Pons (tissue), 1 donor: Measurements from ENCODE around the gene NUDT4.
"Not testable (repeated sequence)": the region's sequence is repeated elsewhere in the genome, so short reads cannot be mapped to it uniquely, and the experiment has no call there.

Source experiments
- DNase-seq: peaks from one replicate; pipeline ENCODE4 v3.0.0-alpha.2; 2016; ENCODE audit warnings: low spot score

The NUDT4 gene

DNA sequence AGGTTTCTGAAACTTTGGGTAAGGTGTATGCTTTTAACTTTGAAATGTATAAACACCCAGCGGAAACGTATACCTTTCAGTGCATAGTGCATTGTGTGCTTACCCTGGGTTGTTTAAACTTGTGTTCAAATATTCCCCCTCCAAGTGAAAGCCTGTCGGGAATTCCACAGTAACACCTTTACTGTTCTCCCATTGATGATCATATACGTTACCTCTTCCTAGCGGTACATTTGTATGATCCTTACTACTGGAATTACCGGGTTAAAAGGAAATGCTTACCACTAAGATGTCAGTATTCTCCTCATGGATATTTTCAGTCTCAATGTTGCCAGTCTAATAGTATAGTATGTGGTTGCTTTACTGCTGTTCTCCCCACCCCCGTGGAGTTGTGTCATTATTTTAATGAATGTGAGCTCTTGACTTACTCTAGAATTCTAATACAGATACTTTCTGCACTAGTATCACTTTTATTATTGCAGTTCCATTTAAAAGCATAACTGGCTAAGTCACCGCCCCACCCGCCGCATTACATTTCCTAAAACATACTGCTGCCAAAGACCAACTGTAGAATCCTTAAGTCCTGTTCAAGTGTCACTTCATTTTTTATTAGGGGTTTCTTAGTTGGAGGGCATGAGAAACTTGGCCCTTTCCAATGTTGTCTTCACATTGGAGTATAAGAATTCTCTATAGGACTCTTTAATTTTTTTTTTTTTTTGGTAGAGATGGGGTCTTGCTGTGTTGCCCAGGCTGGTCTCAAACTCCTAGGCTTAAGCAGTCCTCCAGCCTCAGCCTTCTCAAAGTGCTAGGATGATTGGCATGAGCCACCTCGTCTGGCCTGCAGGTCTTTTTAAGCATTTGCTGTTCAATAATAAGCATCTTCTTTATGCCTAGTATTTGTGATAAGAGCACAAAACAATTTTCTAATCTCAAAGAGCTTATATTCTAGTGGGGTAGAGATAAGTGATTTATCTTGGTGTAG, 24.9 kb downstream of the NUDT4 start:
- DNase-seq = no peak

DNA sequence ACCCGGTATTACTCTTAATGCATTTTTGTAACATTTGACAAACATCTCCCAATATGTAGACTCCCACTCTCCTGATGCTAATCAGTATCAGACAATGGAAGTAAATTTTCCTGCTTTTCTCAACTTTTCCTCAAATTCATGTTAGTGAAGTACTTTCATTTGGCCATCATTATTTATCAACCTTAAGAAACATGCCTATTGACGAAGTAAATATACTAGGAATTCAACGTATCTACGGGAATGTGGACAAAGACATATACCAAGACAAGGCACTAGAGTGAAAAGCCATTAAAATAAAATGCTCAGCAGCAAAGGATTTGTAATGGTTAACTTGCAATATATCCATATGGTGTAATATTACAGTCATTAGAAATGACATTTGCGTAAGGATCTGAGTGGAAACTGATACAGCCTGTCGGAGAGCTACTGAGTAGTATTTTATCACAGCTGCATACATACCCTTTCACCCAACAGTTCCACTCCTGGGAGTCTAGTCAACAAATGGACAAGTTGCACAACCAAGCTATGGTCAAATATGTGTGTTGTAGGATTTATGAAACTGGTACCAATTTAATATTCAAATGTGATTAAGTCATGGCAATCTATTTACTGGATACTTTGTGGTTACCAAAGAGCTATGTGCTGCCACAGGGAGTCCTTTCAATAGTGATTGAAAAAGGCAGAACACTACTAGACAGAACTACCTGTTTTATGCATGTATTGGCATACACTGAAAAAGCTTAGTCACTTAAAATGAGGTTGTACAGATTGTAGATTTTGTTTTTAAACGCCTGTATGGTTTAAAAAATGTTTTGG, 26.5 kb downstream of the NUDT4 start:
- no peak for DNase-seq

DNA sequence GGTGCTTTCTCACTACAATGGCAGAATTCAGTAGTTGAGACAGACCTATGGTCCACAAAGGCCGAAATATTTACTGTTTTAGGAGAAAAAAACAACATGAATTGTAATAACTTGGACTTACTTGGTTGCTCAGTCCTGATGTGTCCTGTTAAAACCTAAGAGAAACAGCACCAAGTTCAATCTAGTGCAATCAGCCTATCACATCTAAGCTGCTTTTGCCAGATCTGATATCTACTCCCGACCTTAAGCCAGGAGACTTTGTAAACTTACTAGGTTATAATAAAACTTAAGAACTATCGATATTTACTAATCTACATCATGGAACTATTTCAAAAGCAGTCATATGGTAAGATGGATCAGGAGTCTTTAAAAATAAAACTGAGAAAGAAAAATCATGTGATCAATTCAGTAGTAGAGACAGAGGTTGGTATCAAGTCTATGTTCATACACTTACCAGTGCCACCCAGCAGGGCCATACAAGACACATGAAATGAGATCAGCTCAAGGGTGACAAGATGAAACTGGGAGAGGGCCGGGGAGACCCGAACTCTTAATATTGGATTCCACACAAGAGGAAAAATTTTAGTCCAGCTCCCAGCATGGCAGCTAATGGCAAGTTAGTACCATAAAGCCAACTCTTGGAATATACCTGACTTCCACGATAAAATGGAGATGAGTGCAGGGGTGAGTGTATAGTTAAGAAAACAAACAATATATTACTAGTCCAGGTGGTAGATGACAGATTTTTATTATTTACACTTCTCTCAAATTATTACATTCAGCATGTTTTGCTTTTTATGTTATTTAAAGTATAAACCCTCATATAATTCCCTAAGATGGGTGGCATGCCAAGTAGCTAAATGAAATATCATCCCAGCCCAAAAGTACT, 27.5 kb downstream of the NUDT4 start:
- DNase-seq = no peak

DNA sequence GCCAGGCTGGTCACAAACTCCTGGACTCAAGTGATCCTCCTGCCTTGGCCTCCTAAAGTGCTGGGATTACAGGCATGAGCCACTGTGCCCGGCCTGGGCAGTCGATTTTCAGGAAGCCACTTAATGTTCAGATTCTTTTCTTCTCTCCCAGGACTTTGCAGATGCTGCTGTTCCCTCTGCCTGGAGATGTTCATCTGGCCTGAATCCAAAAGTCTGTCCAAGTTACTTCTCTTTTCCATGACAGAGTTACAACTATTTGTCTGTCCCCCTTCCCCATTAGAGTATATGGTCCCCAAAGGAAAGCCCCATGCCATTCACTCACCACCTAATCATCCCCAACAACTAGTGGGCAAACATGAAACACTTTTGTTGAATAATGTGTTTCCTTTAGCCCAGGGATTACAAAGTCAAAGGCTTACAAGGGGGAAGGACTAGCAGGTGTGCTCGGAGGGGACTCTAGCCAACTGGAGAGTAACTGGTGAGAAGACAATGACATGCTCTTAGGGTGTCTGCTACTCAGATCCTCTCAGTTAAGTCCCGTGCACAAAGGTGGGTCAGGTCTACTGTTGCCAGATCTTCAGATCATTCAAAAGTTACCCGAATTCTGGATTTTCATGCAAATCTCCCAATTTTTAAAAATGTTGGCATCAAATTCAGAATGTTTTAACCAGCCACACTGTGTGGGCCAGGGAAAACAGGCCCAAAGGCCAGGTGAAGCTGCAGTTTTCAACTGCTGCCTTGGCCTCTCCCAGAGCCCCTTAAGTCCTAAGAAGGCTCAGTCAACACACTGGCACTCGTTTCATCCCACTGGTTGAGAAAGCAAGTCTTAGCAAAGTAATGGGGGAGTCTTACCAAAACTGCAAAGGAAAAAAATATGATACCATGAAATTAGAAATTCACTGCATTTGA, 29.6 kb downstream of the NUDT4 start:
- DNase-seq = no peak

DNA sequence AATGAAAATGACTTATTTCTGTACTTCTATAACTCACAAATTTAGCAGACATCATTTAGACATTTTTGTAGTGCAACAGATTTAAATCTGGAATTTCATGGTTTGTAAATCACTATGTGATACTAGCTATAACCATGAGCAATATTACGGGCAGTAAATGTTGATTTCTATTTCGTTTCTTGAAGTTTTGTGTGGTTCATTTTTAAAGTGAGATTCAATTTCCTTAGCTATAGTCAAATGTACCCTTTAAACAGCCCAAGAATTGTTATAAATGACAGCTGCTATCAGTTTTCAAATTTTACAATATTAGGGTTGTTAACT, 30.2 kb downstream of the NUDT4 start:
- DNase-seq = no peak

DNA sequence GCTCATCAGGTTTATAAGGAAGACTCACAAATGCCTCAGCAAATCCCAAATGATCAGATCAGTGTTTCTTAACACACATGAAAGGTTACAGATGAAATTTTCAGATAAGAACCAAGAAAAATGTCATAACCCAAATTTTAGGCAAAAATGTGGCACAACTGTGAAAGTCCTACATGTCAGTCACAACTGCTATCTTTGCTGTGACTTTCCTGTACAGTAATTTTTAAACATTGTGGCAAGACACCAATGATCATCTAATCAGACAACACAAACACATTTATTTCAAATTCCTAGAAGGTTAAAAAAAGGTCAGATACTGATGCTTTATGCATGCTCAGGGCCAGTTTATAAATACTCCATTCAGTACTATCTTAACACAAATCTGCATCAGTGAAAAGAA, 31.1 kb downstream of the NUDT4 start:
- no peak for DNase-seq

DNA sequence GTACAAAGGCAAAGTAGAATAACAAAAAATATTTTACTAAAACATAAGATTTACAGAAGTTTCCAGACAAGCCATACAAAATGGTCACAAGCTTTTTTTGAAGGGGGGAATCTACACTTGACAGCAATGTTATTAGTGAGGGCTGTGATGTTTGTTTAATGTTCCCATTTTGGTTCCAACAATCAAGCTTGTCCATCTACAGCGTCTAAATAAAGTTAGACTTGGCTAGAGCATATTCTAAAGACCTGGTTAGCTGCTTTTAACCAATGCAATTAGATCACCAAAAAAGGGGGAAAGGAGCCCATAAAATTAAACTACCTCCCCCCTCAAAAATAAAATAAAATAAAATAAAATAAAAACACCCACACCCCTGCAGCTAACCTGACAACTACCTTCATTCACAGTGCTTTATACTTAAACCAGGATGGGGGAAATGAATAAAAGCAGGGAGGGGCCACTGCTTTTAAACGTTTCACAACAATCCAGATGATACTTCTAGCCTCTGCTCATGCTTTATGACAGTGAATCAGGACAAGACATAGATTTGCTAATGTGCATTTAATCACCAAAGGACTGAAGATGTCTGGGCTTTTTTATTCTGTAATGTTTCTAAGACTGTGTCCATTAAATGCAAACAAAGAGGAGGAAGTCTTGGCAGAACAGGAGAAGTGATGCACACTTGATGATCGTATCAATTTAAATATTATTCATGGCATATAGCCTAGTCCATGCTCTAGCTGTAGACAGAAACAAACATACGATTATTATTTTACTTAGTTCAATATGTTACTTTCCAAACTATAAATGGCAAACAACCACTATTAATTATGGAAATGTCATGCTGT, 31.8 kb downstream of the NUDT4 start:
- DNase-seq = not testable (repeated sequence)

DNA sequence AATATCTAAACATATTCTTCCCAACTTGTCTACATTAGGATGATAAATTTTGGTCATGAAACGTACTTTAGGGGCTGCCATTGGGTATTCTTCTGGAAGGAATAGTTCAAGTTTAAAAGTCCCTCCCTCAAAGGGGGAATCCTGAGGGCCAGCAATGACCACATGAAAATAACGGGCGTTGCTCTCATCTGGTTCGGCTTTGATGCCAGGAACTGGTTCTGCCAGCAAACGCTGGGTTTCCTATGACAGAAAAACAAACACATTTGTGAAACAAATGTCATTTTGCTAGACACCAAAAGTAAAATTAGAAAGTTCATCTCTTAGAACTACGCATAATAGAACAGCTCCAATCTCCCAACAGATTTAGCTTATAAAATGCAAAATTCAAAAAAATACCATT, 33.3 kb downstream of the NUDT4 start:
- DNase-seq = not testable (repeated sequence)

DNA sequence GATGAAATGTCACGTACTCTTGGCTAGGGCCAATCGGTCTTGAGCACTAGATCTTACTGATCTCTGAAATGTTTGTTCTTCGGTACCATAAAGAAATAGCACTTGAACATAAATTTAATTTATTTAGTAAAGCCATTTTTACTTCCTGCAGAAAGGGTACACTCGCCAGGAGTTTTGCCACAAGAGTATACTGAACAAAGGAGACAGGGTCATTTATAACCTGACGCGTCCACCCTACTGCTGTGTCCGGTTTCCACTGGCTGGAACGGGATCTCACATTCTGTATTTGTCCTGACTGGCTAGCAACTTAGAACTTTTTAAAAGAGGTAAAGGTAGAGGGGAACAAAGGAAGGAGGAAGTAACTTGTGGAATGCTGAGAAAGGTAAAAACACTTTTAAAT, 34.7 kb downstream of the NUDT4 start:
- not testable (repeated sequence) for DNase-seq

DNA sequence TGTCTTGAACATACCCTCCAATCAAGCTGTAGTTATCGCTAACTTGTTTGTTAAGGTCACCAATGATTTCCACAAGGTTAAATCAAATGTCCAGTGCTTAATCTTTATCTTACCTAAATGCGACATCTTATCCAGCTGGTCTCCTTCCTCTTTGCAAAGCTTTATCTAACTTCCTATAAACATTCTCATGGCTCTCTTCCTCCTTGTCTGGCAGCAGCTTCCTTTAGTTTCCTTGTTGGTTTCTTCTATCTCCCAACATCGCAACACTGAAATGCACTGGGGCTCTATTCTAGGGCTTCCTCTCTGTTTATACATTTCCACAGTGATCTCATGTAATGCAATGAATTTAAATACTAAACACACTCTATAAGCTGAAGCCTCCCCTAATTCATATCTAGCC, 35.3 kb downstream of the NUDT4 start:
- DNase-seq = peak; percentile 51

DNA sequence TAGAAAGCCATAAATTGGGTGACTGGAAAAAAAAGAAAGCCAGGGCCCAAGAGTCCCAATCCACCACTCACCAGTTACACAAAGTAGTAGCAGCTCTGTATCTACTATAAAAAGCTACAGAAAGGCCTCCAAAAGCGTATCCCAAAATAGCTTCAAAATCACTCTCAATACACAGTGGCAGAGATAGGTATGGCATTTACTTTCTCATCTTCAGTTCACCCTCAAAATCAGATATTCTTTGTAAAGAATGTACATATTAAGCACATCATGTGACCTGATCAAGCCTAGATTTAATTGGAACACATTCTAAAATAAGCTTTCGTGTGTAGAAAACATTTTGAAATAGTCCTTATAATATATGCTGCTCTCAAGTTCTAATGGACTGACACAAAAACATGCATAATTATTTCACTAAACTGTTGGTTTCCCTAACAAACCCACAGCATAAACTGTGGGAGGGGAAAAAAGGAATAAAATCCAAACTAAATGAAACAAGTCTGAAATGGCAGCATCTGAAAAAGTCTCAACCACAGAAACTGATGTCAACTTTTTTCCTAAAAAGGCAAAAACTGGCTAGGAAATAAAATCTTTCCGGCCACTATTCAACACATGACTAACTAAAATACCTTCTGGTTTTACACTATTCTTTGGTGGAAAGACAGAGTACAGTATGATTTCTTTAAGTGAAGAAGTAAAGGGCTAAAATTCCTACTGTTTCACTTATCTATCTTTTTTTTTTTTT, 38.2 kb downstream of the NUDT4 start:
- DNase-seq = no peak

DNA sequence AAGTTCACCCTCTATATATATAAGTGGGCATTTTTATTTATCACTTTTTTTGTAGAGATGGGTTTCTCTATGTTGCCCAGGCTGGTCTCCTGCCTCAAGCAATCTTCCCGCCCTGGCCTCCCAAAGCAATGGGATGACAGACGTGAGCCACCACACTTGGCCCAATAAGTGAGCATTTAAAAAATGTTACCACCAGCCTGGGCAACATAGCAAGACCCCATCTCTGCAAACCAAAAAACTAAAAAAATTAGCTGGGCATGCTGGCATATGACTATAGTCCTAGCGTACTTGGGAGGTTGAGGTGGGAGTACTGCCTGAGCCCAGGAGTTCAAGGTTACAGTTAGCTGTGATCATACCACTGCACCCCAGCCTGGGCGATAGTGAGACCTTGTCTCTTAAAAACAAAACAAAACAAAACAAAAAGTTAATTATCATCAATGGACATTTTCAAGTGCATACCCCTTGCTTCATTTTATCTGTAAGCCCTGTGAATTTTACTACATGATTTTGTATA, 40.3 kb downstream of the NUDT4 start:
- DNase-seq = no peak

DNA sequence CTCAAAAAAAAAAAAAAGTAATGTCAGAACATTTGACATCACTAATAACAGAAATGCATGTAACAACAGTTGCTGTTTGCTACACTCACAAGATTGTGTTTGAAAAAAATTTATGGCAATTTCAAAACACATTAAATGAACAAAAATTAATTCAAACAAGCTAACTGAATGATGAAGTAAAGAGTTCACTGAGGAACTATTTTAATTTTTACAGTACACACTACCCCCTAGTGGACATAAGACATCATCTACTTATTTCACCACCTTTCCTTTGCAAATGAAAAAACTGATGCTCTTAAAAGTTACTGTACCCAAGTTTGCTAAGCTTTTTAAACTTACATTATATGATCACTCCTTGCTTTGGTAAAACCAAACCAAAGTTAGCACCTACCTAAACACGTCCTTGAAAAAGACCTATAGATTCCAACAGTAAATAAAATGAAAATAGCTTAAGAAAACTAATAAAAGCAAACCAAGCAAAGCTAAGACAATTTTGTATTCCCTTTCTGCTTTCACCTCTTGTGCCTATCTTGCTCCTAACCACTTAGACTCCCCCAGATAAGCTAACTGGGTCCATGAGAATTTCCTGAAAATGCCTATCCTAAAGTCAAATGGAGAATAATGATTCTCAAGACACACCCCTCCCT, 41.8 kb downstream of the NUDT4 start:
- DNase-seq = peak; percentile 73

DNA sequence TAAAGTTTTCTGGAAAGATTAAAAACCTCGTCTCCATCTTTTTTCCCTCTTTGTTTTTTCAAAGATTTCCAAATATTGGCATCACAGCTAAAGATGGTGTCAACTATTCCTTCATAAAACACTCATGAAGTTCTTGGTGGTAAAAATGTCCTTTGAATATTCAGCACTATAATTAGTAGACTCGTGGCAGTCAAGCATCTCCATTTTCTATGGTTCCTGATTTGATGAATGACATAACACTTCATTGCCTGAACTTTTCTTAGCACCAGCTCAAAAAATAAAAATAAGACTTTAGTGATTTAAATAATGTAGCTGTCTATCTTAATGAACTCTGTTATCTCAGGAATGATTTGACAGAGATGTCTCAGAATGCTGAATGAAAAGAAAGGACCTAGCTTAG, 44.3 kb downstream of the NUDT4 start:
- no peak for DNase-seq

DNA sequence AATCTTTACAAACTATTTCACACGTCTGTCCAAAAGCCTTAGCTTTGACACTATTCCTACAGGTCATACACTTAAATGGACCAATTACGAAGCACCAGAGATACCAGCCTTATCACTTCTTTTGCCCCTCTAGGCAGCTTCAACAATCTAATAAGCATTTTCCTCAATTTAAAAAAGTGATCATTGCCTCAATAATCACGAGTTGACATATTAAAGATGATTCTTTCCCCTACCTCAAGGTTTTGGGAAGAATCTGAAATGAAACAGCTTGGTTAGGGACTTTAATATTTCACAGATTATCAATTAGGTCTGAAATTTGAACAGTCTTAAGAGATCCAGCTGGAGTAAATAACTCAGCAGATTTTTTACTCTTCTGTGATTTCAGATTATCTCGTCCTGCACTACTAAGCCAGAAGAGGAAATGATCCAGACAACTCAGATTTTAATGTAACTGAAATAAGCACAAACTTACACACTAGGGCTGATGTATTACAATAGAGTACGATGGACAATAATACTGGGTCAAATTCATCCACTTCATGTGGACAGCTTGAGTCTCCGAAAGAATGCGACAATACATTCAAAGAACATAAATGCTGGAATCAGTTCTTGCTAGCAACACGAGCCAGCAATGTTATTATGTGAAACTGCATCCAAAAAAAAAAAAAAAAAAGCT, 48.1 kb downstream of the NUDT4 start:
- DNase-seq = no peak

DNA sequence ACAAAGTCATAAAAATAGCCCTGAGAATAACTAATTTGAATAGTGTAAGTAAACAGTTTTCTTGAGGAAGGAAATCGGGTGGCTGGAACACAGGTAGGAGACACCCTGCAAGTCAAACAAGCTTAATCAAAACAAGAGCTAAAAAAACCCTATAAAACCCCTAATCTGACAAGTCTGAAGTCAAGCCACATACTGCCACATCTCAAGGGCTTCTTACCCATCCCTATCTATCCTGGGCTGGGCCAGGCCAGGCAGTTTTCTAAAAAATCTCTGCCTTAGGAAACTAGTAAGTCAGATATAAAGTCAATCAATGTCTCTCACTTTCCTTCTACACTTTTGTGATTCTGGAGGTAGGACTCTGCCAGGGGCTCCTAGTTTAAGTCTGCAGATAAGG, 48.7 kb downstream of the NUDT4 start:
- DNase-seq = no peak

DNA sequence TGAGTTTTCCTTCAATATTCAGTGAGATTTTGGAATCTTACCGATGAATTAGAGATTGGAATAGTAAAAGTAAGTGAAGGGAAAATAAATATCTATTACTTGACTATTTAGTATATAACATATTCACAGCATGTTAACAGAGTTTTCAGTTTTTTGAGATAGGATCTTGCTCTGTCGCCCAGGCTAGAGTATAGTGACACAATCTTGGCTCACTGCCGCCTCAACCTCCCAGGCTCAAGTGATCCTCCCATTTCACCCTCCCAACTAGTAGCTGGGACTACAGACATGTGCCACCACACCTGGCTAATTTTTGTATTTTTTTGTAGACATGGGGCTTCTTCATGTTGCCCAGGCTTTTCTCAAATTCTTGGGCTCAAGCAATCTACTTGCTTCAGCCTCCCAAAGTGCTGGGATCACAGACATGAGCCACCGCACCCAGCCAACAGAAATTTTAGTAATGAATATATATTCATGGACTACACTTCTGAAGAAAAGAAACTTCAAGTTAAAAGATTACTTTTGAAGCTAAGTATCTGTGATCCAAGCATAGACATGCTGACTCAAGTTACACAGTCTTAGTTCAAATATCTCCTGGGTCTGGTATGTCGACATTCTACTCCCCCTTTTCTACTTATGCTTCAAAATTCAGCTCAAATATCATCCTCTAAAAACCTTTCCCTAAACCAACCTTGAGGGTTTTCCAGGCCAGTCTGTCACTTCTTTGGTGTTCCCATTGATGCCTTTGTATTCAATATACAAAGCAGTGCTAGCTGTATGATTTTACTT, 50.2 kb downstream of the NUDT4 start:
- no peak for DNase-seq
